ENCODE measurements around the gene ADGRG3. TPM values are rescaled to one million over a fixed set of nuclear protein-coding genes. Genes with fewer than 3 reads are reported as not detected.

ADGRG3 gene
- not detected in 2 replicates for total RNA-seq (2014; rRNA removed; shearing (Covaris generic))
- polyA plus RNA-seq (2016; fragmentation: Nextera tagmentation; extraction: Ambion mirVana), result not detected in 2 replicates
- long read RNA-seq, result 0 reads

GRCh38 chr16:57668263-57668571 is at the start of gene ADGRG3:
TSS of gene ADGRG3 (plus strand) at chr16:57668306. CDS start at chr16:57668348, 42 bp downstream.
- Mint-ChIP-seq H3K27me3 (ENCODE audit: insufficient read depth, low read depth, poor library complexity) (peaks cover 6% of the 10 kb centered on the region), H3K4me1 (peaks cover 4% of the 10 kb centered on the region; the same call in 2 of the 3 replicates), H3K4me3 (no peak within 1 kb of the TSS), H3K9me3 (no peaks in the 10 kb centered on the region; the same call in 1 of the 3 replicates), H3K27ac (no peak within 1 kb of the TSS), H3K36me3 (ENCODE audit: low read depth) (no peaks in the 10 kb centered on the region)
- H3K27me3 ChIP-seq (ENCODE audit: insufficient read depth), result no peaks in the 10 kb centered on the region
- TF ChIP-seq EZH2phosphoT487 (IDR thresholded peaks at IDR 0.05; ENCODE audit: unreplicated experiment) (no peak), POLR2AphosphoS5 (IDR thresholded peaks at IDR 0.05; ENCODE audit: low read depth) (no peak), CTCF (conservative IDR thresholded peaks at IDR 0.05; ENCODE audit: low read depth in 2 of 2) (no peak), ETS1 (IDR thresholded peaks at IDR 0.05) (no peak), ZNF331 (CRISPR knock-in tag; IDR thresholded peaks at IDR 0.05; ENCODE audit: low read depth) (no peak), ZNF114 (CRISPR knock-in tag; IDR thresholded peaks at IDR 0.05) (no peak)
- DNase-seq (ENCODE audit: low spot score) (no peak), ATAC-seq (no peak)
- H3F3A ChIP-seq (replicated peaks; ENCODE audit: low read depth), result no peaks in the 10 kb centered on the region
- no peaks in the 10 kb centered on the region for H4K20me1 ChIP-seq (replicated peaks; ENCODE audit: insufficient read depth)
- no peak within 1 kb of the TSS; the same call in 1 of the 2 replicates for H2AFZ ChIP-seq
- no peak within 1 kb of the TSS for H3K27ac ChIP-seq (ENCODE audit: low read depth)
- H3K4me1 ChIP-seq (ENCODE audit: insufficient read depth), result no peaks in the 10 kb centered on the region
- no peaks in the 10 kb centered on the region for H3K9me2 ChIP-seq (ENCODE audit: insufficient read depth)
- H3K79me2 ChIP-seq (replicated peaks; ENCODE audit: insufficient read depth), result no peaks in the 10 kb centered on the region
- no peaks in the 10 kb centered on the region for H3K36me3 ChIP-seq (ENCODE audit: insufficient read depth)
- H3K4me3 ChIP-seq, result no peak within 1 kb of the TSS
- no peak within 1 kb of the TSS for H3K4me2 ChIP-seq

GRCh38 chr16:57619133-57619605 is 48.9 kb upstream of the ADGRG3 start:
- ATAC-seq (no peak), DNase-seq (ENCODE audit: low spot score) (no peak)
- Histone ChIP-seq H2AFZ (peak overlapping the region; percentile 69), H3K27ac (ENCODE audit: low read depth) (no peak overlapping the region), H3K4me2 (no peak overlapping the region), H3K4me3 (no peak overlapping the region), H3K36me3 (ENCODE audit: insufficient read depth) (no peaks in the 10 kb centered on the region), H3K27me3 (ENCODE audit: insufficient read depth) (no peaks in the 10 kb centered on the region), H3K9me2 (ENCODE audit: insufficient read depth) (no peaks in the 10 kb centered on the region), H4K20me1 (replicated peaks; ENCODE audit: insufficient read depth) (no peaks in the 10 kb centered on the region), H3K79me2 (replicated peaks; ENCODE audit: insufficient read depth) (no peaks in the 10 kb centered on the region), H3F3A (replicated peaks; ENCODE audit: low read depth) (no peaks in the 10 kb centered on the region), H3K4me1 (ENCODE audit: insufficient read depth) (0 out of 2 replicates have a peak, but pooled peaks cover 5% of the 10 kb centered on the region)
- no peak overlapping the region; the same call in 2 of the 3 replicates for H3K4me3 Mint-ChIP-seq
- no peak for TF ChIP-seq ZNF462 (CRISPR knock-in tag; IDR thresholded peaks at IDR 0.05)
- no peak for TF ChIP-seq ZNF331 (CRISPR knock-in tag; IDR thresholded peaks at IDR 0.05; ENCODE audit: low read depth)
- TF ChIP-seq JUNB (IDR thresholded peaks at IDR 0.05; ENCODE audit: unreplicated experiment), result no peak
- TF ChIP-seq REST (IDR thresholded peaks at IDR 0.05; ENCODE audit: unreplicated experiment), result no peak
- no peak overlapping the region for H3K27ac Mint-ChIP-seq
- H3K27me3 Mint-ChIP-seq (ENCODE audit: insufficient read depth, low read depth, poor library complexity), result peaks cover 13% of the 10 kb centered on the region
- peaks cover 33% of the 10 kb centered on the region for H3K4me1 Mint-ChIP-seq
- no peaks in the 10 kb centered on the region for H3K36me3 Mint-ChIP-seq (ENCODE audit: low read depth)
- H3K9me3 Mint-ChIP-seq, result no peaks in the 10 kb centered on the region

Data from GM23338 (cell line).